ENCODE results near the gene AMT.

- no peak for TF ChIP-seq CTCF (conservative IDR thresholded peaks at IDR 0.05; ENCODE audit: low read depth in 2 of 2)
- no peak for TF ChIP-seq EZH2phosphoT487 (IDR thresholded peaks at IDR 0.05; ENCODE audit: unreplicated experiment)
- no peak for TF ChIP-seq JUNB (IDR thresholded peaks at IDR 0.05; ENCODE audit: unreplicated experiment)
- no peak for TF ChIP-seq EZH2 (IDR thresholded peaks at IDR 0.05; ENCODE audit: low read depth, unreplicated experiment)
- TF ChIP-seq POLR2AphosphoS5 (IDR thresholded peaks at IDR 0.05; ENCODE audit: low read depth), result no peak
- no peak for TF ChIP-seq ZNF462 (CRISPR knock-in tag; IDR thresholded peaks at IDR 0.05)
- no peak for TF ChIP-seq ZNF114 (CRISPR knock-in tag; IDR thresholded peaks at IDR 0.05)
- no peak for TF ChIP-seq REST (IDR thresholded peaks at IDR 0.05; ENCODE audit: unreplicated experiment)
- TF ChIP-seq CREB1 (CRISPR knock-in tag; IDR thresholded peaks at IDR 0.05; ENCODE audit: low read depth), result no peak
- TF ChIP-seq ZNF331 (CRISPR knock-in tag; IDR thresholded peaks at IDR 0.05; ENCODE audit: low read depth), result no peak
- no peak for TF ChIP-seq ETS1 (IDR thresholded peaks at IDR 0.05)
These were observed 38.9 kb downstream of the AMT start for GRCh38 chr3:49383387-49383786.

Data from GM23338 (cell line).